Endothelial cell of umbilical vein (primary cell): ENCODE measurements around the gene PACRGL. TPM values are rescaled to one million over a fixed set of nuclear protein-coding genes. Genes with fewer than 3 reads are reported as not detected.

Source experiments
- BruUV-seq: library from RNA; stranded (reverse); fragments of 400-500 nt; replicated peaks from 2 replicates; lab custom pipeline; 2021; lab: Mats Ljungman, UMichigan
- CTCF ChIA-PET: fragments of 300-600, 350-600 bp; sonication (Branson Sonifier 250); formaldehyde crosslinking; loops from one replicate; lab custom pipeline; 2021; ENCODE audit warnings: antibody characterized with exemption, inconsistent platforms; lab: Charles Lee
- POLR2A ChIA-PET: fragments of 300-600, 350-600 bp; sonication (Branson Sonifier 250); formaldehyde crosslinking; loops from one replicate; lab custom pipeline; 2021; ENCODE audit warnings: antibody characterized with exemption, inconsistent platforms; lab: Charles Lee
- DNase-seq: peaks from one replicate; pipeline ENCODE4 v3.0.0-alpha.2; 2011; ENCODE audit warnings: low read depth, low spot score
- FAIRE-seq: peaks from 2 replicates; lab custom pipeline; 2011; peaks lifted over from hg19 to GRCh38; lab: Jason Lieb, UNC
- H2AFZ ChIP-seq: 2 replicates; pipeline ENCODE4 v1.6.0; 2012; ENCODE audit warnings: low read depth, low read length, control low read depth, inconsistent platforms
- H3K27ac ChIP-seq: 2 replicates; pipeline ENCODE4 v1.5.1; 2011; ENCODE audit warnings: low read depth, mild to moderate bottlenecking, control low read depth, low read length, moderate library complexity; ENCODE audit not compliant: insufficient read depth
- H3K27me3 ChIP-seq, 2 experiments: 2 replicates each; pipeline versions ENCODE4 v1.6.0 to v1.6.1; 2011; ENCODE audit warnings: low read length in 2 of 2, mixed read lengths in 1 of 2; ENCODE audit not compliant: control insufficient read depth in 2 of 2, insufficient read depth in 2 of 2
- H3K36me3 ChIP-seq, 2 experiments: 2 replicates in 1 of 2; 3 replicates in 1 of 2; pipeline ENCODE4 v1.5.1; 2011; ENCODE audit warnings: low read length in 2 of 2, mild to moderate bottlenecking in 1 of 2, moderate library complexity in 1 of 2; ENCODE audit not compliant: control insufficient read depth in 2 of 2, insufficient read depth in 2 of 2; ENCODE audit errors: extremely low read depth in 1 of 2
- H3K4me1 ChIP-seq: 3 replicates; pipeline ENCODE4 v1.5.1; 2011; ENCODE audit warnings: mild to moderate bottlenecking, low read length; ENCODE audit not compliant: control insufficient read depth, insufficient read depth; ENCODE audit errors: extremely low read depth
- H3K4me2 ChIP-seq: 2 replicates; pipeline ENCODE4 v1.6.1; 2011; ENCODE audit warnings: low read length, control low read depth, mixed read lengths; ENCODE audit not compliant: insufficient read depth
- H3K4me3 ChIP-seq, 3 experiments: fragments of 200-600 bp in 1 of 3; sonication (generic), shearing (Covaris generic) in 1 of 3; replicated peaks in 1 of 3; 2 replicates each; pipeline ENCODE4 v1.5.1; 2011 to 2016; ENCODE audit warnings: control low read depth in 3 of 3, low read length in 3 of 3, mild to moderate bottlenecking in 2 of 3, inconsistent platforms in 1 of 3, low read depth in 1 of 3, moderate library complexity in 1 of 3; ENCODE audit not compliant: insufficient read depth in 1 of 3
- H3K79me2 ChIP-seq: 2 replicates; pipeline ENCODE4 v1.6.0; 2012; ENCODE audit warnings: low read length, inconsistent platforms; ENCODE audit not compliant: control insufficient read depth, insufficient read depth
- H3K9ac ChIP-seq: replicated peaks from 2 replicates; pipeline ENCODE3; 2011; ENCODE audit warnings: low read length, control low read depth; ENCODE audit not compliant: insufficient read depth; ENCODE audit errors: extremely low read depth
- H3K9me1 ChIP-seq: replicated peaks from 3 replicates; pipeline ENCODE4 v1.6.0; 2011; ENCODE audit warnings: mild to moderate bottlenecking, low read length; ENCODE audit not compliant: control insufficient read depth, insufficient read depth; ENCODE audit errors: extremely low read depth
- H3K9me3 ChIP-seq: replicated peaks from 2 replicates; pipeline ENCODE4 v1.5.1; 2012; ENCODE audit warnings: low read length, inconsistent platforms; ENCODE audit not compliant: control insufficient read depth, insufficient read depth
- H4K20me1 ChIP-seq: replicated peaks from 2 replicates; pipeline ENCODE3; 2011; ENCODE audit warnings: mild to moderate bottlenecking, low read length; ENCODE audit not compliant: control insufficient read depth, insufficient read depth; ENCODE audit errors: extremely low read depth
- CTCF ChIP-seq, 2 donors: IDR thresholded peaks; 1 replicate in 1 of 2; 2 replicates in 1 of 2; pipeline ENCODE4 v1.5.1; 2011; ENCODE audit warnings: low read length in 2 of 2, mild to moderate bottlenecking in 2 of 2, moderate library complexity in 2 of 2, control low read depth in 1 of 2, inconsistent platforms in 1 of 2, low read depth in 1 of 2; ENCODE audit not compliant: insufficient read depth in 1 of 2; ENCODE audit errors: extremely low read depth in 1 of 2
- EZH2 ChIP-seq: IDR thresholded peaks from 2 replicates; pipeline ENCODE4 v1.6.1; 2012; ENCODE audit warnings: borderline replicate concordance, low read depth, mild to moderate bottlenecking, moderate library complexity, low read length, inconsistent platforms; ENCODE audit not compliant: severe bottlenecking
- FOS ChIP-seq: IDR thresholded peaks from 2 replicates; pipeline ENCODE4 v1.6.1; 2011; ENCODE audit warnings: mild to moderate bottlenecking, low read length, moderate library complexity, borderline replicate concordance; ENCODE audit not compliant: insufficient read depth
- JUN ChIP-seq: IDR thresholded peaks from 2 replicates; pipeline ENCODE4 v1.6.1; 2011; ENCODE audit warnings: borderline replicate concordance, low read depth; ENCODE audit not compliant: insufficient read length, insufficient read depth
- MAX ChIP-seq: IDR thresholded peaks from 2 replicates; pipeline ENCODE4 v1.6.1; 2011; ENCODE audit not compliant: insufficient read depth, insufficient read length
- MYC ChIP-seq: IDR thresholded peaks from one replicate; pipeline ENCODE4 v1.6.1; 2011; ENCODE audit warnings: mild to moderate bottlenecking, low read depth, low read length
- POLR2A ChIP-seq: IDR thresholded peaks from 2 replicates; pipeline ENCODE4 v1.6.1; 2012; ENCODE audit warnings: low read depth, mild to moderate bottlenecking, control low read depth, low read length
- dilution Hi-C: fragments of 300-500 bp; cut with MboI; formaldehyde crosslinking; loops from one replicate; pipeline ENCODE4 v1.15.0; 2019; ENCODE audit warnings: low sequenced_read_pairs; ENCODE audit not compliant: extremely low pct_ligation_motif_present
- intact Hi-C: fragments of 100-400 bp; cut with micrococcal nuclease; formaldehyde crosslinking; loops from one replicate; pipeline ENCODE4 v1.10.0; 2022
- polyA plus RNA-seq, 4 experiments: library from polyadenylated mRNA; depleted of rRNA in 3 of 4; stranded (reverse) in 3 of 4; unstranded in 1 of 4; fragments of >200 nt; gene quantifications; 2 replicates each; pipeline versions ENCODE4 v1.2.1 to v1.2.3, GENCODE V29; 2011 to 2012; ENCODE audit warnings: missing spikeins in 1 of 4
- total RNA-seq: library from RNA; stranded (reverse); gene quantifications from 2 replicates; pipeline ENCODE4 v1.2.3, GENCODE V29; 2021

PACRGL gene
- total and polyA plus RNA-seq, 2 donors (not counting 3 experiments of a cell fraction or from before 2014, with no cell fraction given) = 9.2 to 19.2 TPM

DNA sequence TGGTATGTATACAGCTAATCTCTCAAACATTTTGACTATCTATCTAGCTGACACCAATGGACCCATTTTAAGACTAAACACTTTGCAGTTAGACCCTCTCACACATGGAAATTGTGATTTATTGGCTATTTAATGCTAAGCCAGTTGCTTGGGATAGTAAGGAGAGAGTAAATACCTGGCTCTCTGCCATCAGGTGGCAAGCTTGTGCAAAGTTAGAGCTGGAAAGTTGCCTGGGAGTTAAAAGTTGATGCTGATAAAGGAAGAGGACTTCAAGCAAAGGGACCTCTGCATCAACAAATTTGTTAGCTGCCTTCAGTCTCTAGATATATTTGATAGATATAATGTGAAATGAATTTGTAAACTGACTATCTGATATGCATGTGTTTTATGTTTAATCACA, 61.1 kb downstream of the PACRGL start:
- FAIRE-seq (no peak), DNase-seq (no peak)
- H3K9ac ChIP-seq = no peak overlapping the region
- no peak overlapping the region for H3K4me2 ChIP-seq
- H3K9me3 ChIP-seq = no peaks in the 10 kb centered on the region
- ChIA-PET POLR2A (no interaction called here), CTCF (interaction anchor here (2.4 kb wide), 1 partner anchor 12 kb away, joined by 11 read pairs; no protein-coding TSS in a partner anchor)
- dilution Hi-C loops = no loop called here
- H3K27me3 ChIP-seq = no peaks in the 10 kb centered on the region
- H4K20me1 ChIP-seq = no peaks in the 10 kb centered on the region
- no peaks in the 10 kb centered on the region for H3K9me1 ChIP-seq
- H2AFZ ChIP-seq = no peak overlapping the region
- intact Hi-C loops = no loop called here
- no peaks in the 10 kb centered on the region for H3K36me3 ChIP-seq
- no TSS peak for BruUV-seq
- TF ChIP-seq MYC = no peak
- TF ChIP-seq FOS = no peak
- no peak for TF ChIP-seq JUN
- TF ChIP-seq EZH2 = no peak
- no peak for TF ChIP-seq POLR2A
- TF ChIP-seq CTCF (IDR thresholded peaks at IDR 0.05; ENCODE audit: extremely low read depth in 1 of 2, insufficient read depth in 1 of 2, low read depth in 1 of 2, low read length in 2 of 2) = no peak
- TF ChIP-seq MAX = no peak
- no peak overlapping the region for H3K4me3 ChIP-seq
- H3K79me2 ChIP-seq = no peaks in the 10 kb centered on the region
- no peaks in the 10 kb centered on the region for H3K4me1 ChIP-seq
- H3K27ac ChIP-seq = no peak overlapping the region
